GM21786 (cell line): ENCODE data around the gene SLC4A5.
"Not testable (repeated sequence)": the region's sequence is repeated elsewhere in the genome, so short reads cannot be mapped to it uniquely, and the experiment has no call there.

Source experiments
- ATAC-seq: cut with Tn5 transposase; IDR thresholded peaks from one replicate; pipeline ENCODE4 v1.9.1; 2021; ENCODE audit not compliant: unreplicated experiment

SLC4A5 gene

GRCh38 chr2:74205113-74205512 is 138.1 kb downstream of the SLC4A5 start:
- no peak for ATAC-seq

GRCh38 chr2:74204436-74204835 is 138.8 kb downstream of the SLC4A5 start:
- ATAC-seq = no peak

DNA sequence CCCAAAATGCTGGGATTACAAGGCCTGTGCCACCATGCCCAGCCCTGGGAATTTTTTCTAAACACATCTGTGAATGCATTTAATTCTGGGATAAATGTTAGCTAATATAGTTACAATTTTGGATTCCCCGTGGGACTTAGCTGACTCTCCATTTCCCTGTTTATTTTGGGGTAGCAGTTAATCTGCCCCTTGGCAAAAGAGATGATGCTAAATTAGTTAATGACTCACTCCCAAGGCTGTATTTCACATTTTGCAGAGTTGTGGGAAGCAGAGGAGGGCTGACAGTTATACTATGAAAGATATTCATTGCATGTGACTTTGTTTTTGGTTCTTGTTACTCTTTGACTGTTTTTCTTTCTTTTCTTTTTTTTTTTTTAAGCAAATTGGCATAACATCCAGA is 141.6 kb downstream of the SLC4A5 start:
- ATAC-seq = no peak

DNA sequence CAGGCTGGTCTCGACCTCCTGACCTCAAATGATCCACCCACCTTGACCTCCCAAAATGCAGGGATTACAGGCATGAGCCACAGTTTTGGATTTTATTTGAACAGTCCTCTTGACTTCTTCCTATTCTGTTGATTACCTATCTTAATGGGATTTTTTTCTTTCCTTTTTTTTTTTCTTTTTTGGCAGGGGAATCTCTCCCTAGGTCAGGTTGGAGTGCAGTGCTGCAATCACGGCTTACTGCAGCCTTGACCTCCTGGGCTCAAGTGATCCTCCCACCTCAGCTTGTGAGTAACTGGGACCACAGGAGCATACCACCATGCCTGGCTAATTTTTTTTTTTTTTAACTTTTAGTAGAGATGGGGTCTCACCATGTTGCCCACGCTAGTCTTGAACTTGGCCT is 142.0 kb downstream of the SLC4A5 start:
- no peak for ATAC-seq

GRCh38 chr2:74199871-74200305 is 143.3 kb downstream of the SLC4A5 start:
- ATAC-seq = no peak

- no peak for ATAC-seq
Measured at GRCh38 chr2:74199275-74199701, 143.9 kb downstream of the SLC4A5 start.

DNA sequence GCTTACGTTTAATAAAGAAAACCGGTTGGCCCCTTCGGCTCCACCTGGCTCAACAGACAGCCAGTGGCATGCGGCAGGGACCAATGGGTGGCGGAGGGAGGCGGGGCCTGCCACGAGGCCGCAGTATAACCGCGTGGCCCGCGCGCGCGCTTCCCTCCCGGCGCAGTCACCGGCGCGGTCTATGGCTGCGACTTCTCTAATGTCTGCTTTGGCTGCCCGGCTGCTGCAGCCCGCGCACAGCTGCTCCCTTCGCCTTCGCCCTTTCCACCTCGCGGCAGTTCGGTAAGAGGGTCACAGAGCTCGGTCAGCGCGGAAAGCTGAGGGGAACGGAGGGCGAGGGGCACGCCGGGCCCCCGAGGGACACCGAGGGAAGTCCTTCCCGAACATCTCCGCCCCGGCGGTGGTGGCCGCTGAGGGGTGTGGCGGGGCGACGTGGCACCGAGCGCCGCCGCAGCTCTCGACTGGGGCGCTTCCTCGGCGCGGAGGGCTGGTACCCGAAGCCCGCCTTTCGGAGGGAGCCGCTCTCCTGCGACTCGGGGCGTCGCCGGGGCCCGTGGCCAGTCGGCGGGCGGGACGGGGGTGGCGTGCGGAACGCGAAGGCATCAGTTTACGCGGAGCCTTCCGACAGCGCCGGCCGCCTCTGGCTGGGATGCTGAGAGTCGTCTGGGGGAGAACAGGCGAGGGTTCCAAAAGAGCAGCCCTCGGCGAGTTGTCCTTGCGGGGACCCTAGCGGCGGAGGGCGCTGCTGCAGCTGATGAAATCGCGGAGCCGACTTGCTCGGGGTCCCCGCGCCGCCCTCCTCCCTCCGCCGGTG is 144.5 kb downstream of the SLC4A5 start, which contains the start of gene MTHFD2:
TSS of gene MTHFD2 (plus strand) at position 155 of the 814 bp plus-strand sequence. CDS start at position 182, 27 bp downstream.
- peak; percentile 83 for ATAC-seq

- ATAC-seq = no peak
Measured at GRCh38 chr2:74198023-74198460, 145.2 kb downstream of the SLC4A5 start.

DNA sequence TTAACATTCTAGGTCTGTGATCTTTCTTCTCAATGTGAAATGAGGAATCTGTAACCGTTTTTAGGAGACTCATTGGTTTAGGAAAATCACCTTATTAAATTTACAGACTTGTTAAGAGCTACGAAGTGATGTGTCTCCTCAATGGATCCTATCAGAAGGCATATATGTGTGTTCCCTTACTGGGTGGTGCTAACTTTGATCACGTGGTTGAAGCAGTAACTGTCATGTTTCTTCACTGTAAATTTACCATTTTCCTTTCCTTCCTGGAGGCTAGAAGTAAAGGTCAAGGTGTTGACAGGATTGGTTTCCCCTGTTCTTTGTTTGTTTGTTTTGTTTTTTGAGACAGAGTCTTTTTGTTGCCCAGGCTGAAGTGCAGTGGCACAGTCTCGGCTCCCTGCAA is 146.2 kb downstream of the SLC4A5 start:
- ATAC-seq = no peak

GRCh38 chr2:74194799-74195198 is 148.4 kb downstream of the SLC4A5 start:
- ATAC-seq = no peak

GRCh38 chr2:74191596-74192380 is 151.4 kb downstream of the SLC4A5 start:
- no peak for ATAC-seq

- ATAC-seq = no peak
Measured at GRCh38 chr2:74188696-74189095, 154.5 kb downstream of the SLC4A5 start.

GRCh38 chr2:74188018-74188601 is 155.1 kb downstream of the SLC4A5 start:
- ATAC-seq = no peak

DNA sequence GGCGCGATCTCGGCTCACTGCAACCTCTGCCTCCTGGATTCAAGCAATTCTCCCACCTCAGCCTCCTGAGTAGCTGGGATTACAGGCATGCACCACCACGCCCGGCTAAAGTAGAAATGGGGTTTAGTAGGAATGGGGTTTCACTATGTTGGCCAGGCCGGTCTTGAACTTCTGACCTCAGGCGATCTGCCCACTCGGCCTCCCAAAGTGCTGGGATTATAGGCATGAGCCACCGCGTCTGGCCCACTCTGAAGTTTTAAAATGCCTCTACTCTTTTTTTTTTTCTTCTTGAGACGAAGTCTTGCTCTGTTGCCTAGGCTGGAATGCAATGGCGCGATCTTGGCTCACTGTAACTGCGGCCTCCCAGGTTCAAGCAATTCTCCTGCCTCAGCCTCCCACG is 156.5 kb downstream of the SLC4A5 start:
- not testable (repeated sequence) for ATAC-seq

- peak; percentile 55 for ATAC-seq
Measured at GRCh38 chr2:74186038-74186437, 157.2 kb downstream of the SLC4A5 start.

DNA sequence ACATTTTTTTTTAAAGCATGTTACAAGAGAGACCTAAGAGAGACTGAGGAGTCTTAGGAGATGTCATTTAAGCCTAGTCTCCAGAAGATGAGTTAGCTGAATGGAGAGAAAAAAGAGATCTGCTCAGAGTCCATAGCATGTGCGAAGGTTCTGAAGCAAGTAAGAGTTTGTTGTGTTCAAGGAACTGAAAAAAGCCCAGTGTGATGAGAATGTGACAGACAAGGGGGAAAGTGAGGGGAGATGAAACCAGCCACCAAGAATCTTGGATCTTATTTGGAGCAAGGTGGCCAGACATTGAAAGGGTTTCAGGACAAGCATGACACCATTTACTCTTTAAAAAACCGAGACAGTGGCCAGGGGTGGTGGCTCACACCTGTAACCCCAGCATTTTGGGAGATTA is 159.3 kb downstream of the SLC4A5 start:
- ATAC-seq = no peak

- ATAC-seq = peak; percentile 36
Measured at GRCh38 chr2:74181739-74182138, 161.5 kb downstream of the SLC4A5 start.

DNA sequence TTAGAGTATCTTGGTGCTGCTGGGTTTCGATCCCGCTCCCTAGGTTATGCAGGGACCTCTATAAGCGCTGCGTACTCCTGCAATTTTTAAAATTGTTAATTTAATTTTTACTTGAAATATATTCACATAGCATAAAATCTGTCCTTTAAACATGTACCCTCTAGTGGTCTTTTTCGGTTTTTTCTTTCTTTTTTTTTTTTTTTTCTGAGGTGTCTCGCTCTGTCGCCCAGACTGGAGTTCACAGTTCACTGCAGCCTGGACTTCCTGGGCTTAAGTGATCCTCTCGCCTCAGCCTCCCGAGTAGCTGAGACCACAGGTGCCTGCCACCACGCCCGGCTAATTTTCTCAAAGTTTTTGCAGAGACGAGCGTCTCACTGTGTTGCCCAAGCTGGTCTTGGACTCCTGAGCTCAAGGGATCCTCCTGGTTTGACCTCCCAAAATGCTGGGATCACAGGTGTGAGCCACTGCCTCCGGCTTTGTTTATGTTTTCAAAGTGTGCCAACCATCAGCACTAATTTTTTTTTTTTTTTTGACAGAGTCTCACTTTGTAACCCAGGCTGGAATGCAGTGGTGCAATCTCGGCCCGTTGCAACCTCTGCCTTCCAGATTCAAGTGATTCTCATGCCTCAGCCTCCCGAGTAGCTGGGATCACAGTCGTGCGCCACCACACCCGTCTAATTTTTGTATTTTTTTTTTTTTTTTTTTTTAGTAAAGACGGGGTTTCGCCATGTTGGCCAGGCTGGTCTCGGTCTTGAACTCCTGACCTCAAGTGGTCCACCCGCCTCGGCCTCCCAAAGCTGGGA is 164.0 kb downstream of the SLC4A5 start:
- ATAC-seq = peak; percentile 7

GRCh38 chr2:74178211-74179062 is 164.8 kb downstream of the SLC4A5 start, which contains the start of gene MOB1A:
MOB1A (minus strand) TSS chr2:74178879; CDS start chr2:74178674, 205 bp downstream.
- ATAC-seq = peak; percentile 80

DNA sequence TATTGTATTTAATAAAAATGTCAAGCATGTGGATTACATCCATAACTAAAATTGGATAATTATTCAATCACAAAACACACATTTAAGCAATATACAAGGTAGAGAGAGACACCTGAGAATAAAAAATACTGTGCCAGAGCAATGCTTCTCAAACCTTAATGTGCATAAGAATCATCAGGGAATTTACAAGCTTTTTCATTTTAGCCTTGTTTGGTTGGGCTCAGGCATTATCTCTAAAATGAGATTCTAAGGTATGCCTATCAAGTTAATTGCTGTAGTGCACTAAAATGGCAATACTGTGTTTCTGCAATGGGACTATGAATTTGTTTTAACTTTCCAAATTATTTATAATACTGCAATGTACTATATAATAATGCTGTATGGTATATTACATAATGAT is 165.5 kb downstream of the SLC4A5 start:
- no peak for ATAC-seq
